ENCODE measurements around the gene LRRC26.

GRCh38 chr9:137152844-137153405, 16.9 kb downstream of the LRRC26 start:
- TF ChIP-seq CTCF (IDR thresholded peaks at IDR 0.05) (no peak), NFYB (CRISPR knock-in tag; conservative IDR thresholded peaks at IDR 0.05; ENCODE audit: low read depth) (no peak), CDX4 (CRISPR knock-in tag; IDR thresholded peaks at IDR 0.05; ENCODE audit: borderline replicate concordance) (no peak), TP53 (CRISPR knock-in tag; IDR thresholded peaks at IDR 0.05) (no peak), ETV6 (CRISPR knock-in tag; IDR thresholded peaks at IDR 0.05) (no peak), ESRRA (CRISPR knock-in tag; IDR thresholded peaks at IDR 0.05; ENCODE audit: borderline replicate concordance) (no peak), MAX (CRISPR knock-in tag; IDR thresholded peaks at IDR 0.05) (no peak), IRF1 (CRISPR knock-in tag; IDR thresholded peaks at IDR 0.05) (no peak), ATF1 (CRISPR knock-in tag; IDR thresholded peaks at IDR 0.05) (no peak), FOXK1 (CRISPR knock-in tag; IDR thresholded peaks at IDR 0.05) (no peak), ZNF423 (CRISPR knock-in tag; IDR thresholded peaks at IDR 0.05) (no peak), ZNF263 (CRISPR knock-in tag; IDR thresholded peaks at IDR 0.05; ENCODE audit: low read depth) (no peak)
